ENCODE results near the gene EEF2K.
"Not testable (repeated sequence)": the region's sequence is repeated elsewhere in the genome, so short reads cannot be mapped to it uniquely, and the experiment has no call there.

EEF2K gene

DNA sequence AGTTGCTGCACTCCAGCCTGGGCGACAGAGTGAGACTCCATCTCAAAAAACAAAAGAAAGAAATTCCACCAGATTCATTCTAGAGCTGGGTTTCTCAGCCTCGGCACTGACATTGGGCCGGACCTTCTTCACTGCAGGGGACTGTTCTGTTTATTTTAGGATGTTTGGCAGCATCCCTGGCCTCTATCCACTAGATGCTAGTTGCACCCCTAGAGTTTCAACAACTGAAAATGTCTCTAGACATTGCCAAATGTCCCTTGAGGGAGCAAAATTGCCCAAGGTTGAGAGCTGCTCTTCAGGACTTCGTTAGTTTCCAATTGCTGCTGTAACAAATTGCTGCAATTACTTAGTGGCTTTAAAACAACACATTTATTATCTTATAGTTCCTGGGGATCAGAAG is 7.2 kb downstream of the EEF2K start:
- DNase-seq = no peak

DNA sequence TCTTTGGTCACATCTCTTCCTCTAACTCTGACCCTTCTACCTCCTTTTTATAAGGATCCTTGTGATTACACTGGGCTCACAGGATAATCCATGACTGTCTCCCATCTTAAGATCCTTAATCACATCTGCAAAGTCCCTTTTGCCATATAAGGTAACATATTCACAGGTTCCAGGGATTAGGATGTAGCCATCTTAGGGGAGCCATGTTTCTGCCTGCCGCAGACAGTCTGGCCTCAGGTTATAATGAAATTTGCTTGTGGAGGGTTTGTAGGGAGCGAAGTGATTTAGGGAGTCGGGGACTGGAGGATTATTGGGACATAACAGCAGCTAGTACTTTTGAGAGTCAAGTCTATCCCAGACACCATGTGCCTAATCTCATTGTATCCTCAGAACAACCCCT is 7.7 kb downstream of the EEF2K start:
- no peak for DNase-seq

DNA sequence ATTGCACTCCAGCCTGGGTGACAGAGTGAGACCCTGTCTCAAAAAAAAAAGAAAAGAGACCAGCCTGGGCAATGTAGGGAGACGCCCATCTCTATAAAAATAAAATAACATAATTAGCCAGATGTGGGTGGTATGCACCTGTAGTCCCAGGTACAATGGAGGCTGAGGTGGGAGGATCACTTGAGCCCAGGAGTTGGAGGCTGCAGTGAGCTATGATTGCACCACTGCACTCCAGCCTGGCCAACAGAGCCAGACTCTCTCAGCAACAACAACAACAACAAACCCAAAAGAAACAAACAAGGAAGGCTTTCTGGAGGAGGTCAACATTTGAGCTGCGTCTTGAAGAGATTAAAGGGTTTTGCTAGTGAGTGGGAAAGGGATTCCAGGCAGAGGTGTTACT is 8.3 kb downstream of the EEF2K start:
- no peak for DNase-seq

DNA sequence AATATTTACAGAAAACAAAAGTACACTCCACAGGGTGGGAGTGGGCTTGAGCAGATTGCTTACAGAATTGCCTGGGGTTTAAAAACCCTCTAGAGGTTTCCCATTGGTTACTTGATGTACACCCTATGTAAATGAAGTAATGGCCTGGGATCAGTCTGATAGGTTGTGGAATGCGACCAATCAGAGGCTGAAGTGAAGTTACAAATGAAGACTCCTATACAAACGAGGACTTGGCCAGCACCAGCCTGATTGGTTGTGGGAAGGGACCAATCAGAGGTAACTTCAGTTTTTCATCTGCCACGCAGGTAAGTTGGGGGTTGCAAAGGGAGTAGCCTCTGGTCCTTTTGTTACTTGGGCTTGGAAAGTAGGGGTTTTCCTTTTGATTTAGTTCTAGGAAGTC is 8.8 kb downstream of the EEF2K start:
- no peak for DNase-seq

DNA sequence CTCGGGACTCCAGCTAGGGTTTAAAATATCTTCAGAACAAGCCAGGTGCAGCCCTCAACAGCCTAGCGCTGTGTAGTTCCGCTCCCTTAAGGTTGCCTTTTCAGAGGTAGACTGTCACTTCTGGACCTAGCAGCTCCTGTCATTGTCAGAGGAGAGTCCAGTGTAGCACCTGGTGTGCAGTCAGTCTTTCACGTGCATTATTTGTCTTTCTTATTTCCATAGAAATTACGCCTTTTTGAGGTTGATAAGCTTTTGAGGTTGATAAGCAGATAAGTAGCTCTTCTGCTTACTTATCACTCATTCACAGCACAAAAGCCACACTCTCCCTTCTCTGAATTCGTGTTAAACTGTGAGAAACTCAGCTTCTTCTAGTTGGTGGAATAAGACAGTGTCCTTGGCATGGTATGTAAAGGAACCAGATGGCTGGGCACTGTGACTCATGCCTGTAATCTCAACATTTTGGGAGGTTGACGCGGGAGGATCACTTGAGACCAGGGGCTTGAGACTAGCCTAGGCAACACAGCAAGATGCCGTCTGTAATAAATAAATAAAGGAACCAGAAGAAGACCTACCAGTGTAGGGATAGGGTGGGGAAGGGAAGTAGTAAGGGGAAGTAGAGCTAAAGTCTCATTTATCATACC is 10.2 kb downstream of the EEF2K start:
- DNase-seq = no peak

DNA sequence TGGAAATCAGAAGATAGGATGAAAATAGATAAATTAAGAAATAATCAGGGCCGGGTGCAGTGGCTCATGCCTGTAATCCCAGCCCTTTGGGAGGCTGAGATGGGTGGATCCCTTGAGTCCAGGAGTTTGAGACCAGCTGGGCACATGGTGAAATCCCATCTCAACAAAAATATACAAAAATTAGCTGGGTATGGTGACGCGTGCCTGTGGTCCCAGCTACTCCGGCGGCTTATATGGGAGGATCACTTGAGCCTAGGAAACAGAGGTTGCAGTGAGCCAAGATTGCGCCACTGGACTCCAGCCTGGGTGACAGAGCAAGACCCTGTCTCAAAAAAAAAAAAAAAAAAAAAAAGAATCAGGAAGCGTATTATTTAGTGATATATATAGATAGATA is 10.8 kb downstream of the EEF2K start:
- not testable (repeated sequence) for DNase-seq

DNA sequence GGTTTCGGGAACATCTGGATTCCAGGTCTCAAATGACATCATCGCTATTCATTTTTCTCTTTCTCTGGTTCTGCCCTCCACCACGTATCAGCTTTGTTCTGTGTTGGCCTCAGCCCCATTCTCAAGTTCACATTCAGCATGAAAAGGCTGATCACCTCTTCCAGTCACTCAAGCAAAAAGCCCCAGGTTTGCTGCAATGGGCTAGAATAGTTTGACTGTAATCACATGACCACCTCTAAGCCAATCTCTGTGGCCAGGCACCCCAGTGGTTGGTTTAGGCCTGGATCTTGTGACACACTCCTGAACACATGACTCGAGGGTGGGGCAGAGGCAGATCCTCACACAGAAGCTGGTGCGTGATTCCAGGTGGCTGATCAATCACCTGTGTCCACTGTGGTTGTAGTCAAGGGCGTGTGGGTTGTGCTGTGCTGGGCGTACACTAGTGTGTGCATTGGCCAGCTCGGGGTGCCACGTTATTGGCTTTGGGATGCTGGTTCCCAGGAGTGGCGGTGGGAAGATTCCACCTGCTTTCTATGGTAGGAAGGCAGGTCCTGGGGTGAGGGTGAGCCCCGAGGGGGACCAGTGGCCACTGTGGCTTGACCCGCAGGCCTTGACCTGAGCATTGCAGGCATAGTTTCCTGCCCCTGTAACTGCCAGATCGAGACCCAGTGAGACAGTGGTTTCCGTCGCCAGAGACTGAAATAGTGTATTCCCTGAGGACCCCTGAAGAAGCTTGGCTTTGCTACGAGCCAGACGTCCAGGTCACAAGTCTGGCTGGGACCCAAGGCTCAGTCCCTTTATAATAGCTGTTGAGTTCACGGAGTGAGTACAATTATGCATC is 12.0 kb downstream of the EEF2K start:
- DNase-seq = peak; percentile 38

DNA sequence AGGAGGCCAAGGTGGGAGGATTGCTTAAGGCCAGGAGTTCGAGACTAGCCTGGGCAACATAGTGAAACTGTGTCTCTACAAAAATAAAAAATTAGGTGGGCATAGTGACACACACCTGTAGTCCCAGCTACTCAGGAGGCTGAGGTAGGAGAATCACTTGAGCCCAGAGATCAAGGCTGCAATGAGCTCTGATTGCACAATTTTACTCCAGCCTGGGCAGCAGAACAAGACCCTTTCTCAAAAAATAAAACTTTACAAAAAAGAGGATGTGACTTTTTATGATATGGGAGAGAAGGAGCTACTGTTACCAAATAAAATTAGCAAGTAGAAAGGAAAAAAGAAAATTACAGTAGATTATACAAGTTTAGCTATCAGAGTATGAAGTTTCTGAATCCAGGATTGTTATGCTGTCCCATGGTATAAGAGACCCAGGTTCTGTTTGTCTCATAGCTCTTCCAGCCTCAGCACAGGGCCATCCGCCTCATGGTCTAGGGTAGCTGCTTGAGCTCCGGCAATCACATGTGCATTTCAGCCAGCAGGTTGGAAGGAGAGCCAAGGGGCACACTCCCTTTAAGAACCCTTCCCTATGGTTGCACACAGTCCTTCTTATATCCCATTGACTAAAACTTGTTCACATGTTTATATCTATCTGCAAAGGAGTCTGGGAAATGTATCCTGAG is 13.5 kb downstream of the EEF2K start:
- DNase-seq = no peak

DNA sequence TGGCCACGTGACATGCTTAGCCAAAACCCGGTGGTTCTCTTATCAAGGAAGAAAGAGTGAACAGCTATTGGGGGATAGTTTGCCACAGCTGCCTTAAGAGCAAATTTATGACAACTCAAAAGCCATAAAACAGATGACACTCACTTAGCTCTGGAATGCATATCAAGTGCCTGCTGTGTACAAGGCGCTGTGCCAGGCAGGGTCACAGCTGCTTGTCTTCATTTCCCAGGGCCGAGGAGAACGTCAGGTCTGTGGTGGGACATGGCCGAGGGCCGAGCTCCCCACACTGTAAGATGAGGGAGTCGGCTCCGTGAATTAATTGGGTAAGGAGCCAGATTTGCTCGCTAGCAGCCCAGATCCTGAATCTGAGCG is 14.0 kb downstream of the EEF2K start:
- DNase-seq = no peak

DNA sequence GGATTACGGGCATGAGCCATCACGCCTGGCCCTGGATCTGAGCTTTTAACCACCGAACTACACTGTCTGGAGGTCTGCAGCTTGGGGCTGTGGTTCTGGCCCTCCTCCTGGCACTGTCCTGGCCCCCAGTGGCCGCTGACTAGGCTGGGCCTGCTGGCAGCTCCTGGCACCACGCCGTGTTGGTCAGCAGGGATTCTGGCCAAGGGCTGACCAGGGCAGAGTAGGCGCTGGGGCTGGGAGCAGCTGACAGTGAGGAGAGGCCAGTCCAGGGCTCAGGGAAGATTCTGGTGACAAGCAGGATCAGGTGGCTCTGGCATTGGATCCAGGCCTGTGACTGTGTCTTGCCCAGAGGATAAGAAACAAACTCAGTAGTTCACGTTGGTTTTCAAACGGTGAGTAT is 14.6 kb downstream of the EEF2K start:
- DNase-seq = no peak

DNA sequence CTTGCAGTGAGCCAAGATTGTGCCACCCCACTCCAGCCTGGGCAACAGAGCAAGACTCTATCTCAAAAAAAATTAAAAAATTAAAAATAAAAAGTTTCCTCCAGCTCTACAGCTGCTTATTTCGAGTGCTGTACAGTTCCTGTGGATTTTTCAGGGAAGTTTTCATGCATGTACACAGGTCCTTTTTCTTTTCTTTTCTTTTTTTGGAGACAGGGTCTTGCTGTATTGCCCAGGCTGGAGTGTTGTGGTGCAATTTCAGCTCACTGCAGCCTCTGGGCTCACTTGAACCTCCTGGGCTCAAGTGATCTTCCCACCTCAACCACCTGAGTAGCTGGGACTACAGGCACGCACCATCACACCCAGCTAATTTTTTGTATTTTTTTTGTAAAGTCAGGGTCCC is 15.9 kb downstream of the EEF2K start:
- no peak for DNase-seq

DNA sequence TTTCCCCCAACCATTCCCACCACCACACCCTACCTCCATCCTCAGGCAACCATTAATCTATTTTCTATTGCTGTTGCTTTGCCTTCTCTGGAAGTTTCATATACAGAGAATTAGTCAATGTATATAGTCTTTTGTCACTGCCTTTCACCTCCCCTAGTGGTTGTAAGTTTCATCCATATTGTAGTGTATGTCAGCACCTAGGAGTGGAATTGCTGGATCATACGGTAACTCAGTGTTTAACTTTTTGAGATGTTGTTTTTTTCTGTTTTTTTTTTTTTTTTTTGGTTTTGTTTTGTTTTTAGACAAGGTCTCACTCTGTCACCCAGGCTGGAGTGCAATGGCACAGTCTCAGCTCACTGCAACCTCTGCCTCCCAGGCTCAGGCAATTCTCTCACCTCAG is 16.9 kb downstream of the EEF2K start:
- no peak for DNase-seq

DNA sequence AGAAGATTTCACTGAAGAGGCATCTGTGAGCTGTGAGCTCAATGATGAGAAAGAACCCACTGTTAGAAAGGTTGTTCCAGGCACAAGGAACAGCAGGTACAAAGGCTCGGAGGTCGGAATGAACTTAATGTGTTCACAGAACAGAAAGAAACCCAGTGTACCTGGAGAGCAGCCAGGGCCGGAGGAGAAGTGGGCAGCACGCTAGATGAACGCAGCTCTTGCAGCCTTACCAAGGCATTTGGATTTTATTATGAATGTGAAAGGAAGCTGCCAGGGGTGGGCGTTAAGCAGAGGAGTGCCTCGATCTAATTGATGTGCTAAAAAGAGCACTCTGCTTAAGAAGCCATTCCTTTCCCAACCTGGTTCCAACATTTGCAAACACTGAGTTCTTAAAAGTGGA is 19.0 kb downstream of the EEF2K start:
- no peak for DNase-seq

DNA sequence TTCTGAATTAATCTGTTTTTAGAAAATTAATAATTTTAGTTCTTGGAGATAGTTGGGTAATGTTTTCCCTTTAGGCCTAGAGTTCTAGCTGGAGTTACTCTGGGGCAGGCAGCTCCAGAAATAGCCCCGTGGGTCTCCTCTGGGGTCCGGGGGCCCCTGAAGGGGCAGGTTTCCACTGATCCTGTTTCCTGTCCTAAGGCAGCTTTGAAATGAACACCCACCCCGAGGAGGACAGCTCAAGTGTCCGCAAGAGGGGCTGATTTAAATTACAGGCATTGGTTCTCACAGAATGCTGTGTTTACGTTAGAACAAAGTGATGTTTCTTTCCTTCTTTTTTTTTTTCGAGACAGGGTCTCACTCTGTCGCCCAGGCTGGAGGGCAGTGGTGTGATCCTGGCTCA is 23.8 kb downstream of the EEF2K start:
- no peak for DNase-seq

DNA sequence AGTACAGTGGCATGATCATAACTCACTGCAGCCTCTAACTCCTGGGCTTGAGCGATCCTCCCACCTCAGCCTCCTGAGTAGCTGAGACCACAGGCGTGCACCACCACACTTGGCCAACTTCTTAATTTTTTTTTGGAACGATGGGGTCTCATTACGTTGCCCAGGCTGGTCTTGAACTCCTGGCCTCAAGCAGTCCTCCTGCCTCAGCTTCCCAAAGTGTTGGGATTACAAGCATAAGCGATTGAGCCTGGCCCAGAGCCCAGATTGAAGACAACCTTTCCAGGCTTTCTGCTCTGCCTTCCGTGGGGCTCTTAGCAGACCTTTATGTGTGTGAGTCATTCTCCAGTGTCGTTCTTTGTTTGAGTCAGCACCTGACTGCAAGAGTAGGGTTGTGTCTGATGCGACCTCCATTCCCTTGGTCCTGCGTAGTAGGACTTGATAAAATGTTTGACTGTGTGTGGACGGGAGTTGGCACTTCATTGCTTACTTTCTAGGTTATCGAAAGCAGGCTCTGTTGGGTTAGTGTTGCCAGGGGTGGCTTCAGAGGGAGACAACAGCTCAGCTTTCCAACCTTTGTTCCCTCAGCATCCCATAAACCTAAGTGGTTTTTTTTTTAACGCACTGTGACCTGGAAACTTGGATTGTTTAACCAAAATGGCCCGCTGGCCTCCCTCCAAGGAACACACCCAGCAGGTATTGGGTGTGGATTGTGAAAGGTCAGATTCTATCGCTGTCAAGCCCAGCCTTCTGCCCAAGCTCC is 26.4 kb downstream of the EEF2K start:
- DNase-seq = peak; percentile 83

DNA sequence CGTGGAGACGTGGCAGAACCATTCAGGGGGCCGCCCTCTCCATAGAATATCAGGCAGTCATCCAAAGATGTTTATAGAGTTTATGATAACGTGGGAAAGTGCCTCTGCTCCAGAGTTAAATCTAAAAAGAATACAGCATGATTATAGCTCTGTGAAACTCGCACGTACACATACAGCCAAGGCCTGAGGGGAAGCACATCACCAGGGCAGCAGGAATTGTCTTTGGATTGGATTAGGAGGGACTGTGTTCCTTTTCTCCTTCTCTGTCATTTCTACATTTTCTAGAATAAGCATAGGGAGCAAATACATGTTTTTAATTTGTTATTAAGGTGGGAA is 26.9 kb downstream of the EEF2K start:
- DNase-seq = no peak

DNA sequence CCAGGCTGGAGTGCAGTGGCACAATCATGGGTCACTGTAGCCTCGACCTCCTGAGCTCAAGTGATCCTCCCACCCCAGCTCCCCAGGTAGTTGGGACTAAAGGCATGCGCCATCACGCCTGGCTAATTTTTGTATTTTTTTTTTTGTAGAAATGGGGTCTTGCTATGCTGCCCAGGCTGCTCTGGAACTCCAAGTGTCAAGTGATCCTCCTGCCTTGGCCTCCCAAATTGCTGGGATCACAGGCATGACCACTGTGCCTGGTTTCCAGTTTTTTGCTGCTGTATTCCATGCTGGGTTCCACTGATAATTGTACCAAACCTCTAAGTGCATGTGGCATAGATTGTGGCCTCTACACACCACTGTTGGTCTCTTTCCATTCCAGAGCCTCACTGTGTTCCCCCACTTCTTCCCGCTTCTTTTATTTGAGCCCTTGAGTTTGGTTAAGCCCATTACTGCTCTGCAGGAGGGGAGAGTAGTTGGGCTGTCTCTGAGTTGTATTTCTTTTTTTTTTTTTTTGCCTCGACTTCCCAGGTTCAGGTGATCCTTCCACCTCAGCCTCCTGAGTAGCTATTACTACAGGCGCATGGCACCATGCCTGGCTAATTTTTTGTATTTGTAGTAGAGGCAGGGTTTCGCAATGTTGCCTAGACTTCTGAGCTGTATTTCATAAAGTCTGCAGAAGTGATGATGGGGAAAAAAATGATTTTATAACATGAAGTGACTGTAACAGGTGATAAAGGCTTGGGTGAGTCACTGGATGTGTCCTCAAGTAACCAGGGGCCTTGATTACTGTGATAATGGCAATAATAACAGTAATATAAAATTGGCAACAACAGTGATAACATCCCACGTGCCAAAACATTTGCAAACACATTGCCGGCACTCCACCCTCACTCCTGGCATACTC is 30.0 kb downstream of the EEF2K start:
- no peak for DNase-seq

DNA sequence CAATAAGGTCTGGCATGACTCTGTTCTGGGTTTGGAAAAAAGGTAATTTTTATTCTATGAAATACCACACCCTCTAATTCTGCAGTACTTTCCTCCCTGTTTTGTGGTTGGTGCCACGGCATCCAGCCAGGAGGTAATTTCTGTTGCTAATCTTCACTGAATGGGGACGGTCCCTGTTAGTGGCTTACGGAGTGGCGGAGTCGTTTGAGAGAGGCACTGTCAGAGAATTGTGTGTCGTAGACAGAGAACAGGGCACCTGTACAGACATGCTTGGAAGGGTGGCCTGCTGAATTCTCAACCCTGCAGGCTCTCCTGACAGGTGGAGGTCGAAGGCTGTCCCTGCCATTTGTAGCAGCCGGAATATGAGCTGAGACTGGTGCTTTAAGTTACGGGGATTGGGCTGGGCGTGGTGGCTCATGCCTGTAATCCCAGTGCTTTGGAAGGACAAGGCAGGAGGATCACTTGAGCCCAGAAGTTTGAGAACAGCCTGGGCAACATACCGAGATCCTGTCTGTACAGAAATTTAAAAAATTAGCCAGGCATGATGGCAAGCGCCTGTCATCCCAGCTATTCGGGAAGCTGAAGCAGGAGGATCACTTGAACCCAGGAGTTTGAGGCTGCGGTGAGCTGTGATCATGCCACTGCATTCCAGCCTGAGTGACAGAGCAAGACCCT is 33.2 kb downstream of the EEF2K start:
- no peak for DNase-seq

DNA sequence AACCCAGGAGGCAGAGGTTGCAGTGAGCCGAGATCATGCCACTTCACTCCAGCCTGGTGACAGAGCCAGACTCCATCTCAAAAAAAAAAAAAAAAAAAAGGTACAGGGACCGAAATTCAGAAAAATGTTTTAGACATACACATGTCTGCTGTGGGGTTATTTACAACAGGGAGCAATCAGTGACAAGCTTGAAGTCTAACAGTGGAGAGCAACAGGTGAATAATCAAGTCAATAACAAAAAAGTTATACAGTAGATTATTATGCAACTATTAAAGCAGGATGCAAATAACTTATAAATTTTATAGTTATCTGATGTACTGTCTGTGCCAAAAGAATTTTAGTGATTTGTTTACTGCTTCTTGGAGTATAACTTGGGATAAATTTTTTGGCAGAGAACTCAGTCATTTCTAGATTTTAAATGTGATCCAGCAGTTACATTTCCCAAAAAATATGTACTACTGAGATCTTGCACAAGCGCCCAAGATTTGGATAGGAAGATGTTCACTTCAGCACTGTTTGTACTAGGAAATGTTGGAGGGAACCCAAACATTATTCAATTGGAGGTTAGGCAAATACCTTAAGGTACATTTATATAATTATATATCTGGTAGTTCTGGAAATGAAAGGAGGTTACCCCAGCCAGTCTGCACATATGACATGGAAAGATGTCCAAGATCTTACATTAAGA is 34.1 kb downstream of the EEF2K start:
- DNase-seq = no peak

DNA sequence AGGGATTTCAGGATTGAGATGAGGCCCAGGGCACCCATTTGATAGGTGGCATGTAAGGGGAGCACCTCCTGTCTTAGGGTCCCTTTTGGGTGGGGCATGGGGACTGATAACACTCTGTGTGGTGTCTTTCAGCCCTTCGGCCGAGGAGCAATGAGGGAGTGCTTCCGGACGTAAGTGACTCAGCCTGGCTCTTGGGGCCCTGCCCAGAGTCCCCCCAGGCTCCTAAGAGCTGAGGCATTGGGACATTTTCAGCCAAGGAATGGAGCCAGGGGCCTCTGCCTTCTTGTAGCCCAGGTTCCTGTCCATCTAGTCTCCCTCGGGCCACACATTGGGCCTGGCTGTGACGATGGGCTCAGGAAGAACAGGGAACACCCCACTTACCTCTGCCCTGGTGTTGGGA is 44.4 kb downstream of the EEF2K start:
- no peak for DNase-seq

DNA sequence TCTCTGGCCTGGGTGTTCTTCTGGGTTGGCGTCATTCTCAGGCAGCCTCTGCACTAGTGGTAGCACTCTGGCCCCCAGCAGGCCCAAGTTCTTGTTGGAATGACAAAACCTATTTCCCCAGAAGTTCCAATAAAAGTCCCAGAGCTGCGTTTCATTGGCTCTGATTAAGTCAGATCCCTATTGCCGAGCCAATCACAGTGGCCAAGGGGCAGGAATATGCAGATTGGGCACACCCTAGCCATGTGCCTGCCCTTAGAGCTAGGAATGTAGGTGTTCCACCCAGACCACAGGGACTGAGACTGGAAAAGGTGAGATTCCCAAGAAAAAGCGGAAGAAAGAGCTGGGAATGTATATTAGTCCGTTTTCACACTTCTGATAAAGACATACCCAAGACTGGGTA is 46.2 kb downstream of the EEF2K start:
- no peak for DNase-seq
